ENCODE data around the gene PLA2G7. TPM values are rescaled to one million over a fixed set of nuclear protein-coding genes. Genes with fewer than 3 reads are reported as not detected.

The PLA2G7 gene
- total RNA-seq, 2 experiments from 2014 or later = not detected

GRCh38 chr6:46688966-46689335 is 46.2 kb downstream of the PLA2G7 start:
- no TSS peak for BruUV-seq (replicated peaks)
- TF ChIP-seq EZH2phosphoT487 (IDR thresholded peaks at IDR 0.05; ENCODE audit: borderline replicate concordance, low read depth, low read length) (no peak), CTCF (conservative IDR thresholded peaks at IDR 0.05; ENCODE audit: low read length) (no peak)

DNA sequence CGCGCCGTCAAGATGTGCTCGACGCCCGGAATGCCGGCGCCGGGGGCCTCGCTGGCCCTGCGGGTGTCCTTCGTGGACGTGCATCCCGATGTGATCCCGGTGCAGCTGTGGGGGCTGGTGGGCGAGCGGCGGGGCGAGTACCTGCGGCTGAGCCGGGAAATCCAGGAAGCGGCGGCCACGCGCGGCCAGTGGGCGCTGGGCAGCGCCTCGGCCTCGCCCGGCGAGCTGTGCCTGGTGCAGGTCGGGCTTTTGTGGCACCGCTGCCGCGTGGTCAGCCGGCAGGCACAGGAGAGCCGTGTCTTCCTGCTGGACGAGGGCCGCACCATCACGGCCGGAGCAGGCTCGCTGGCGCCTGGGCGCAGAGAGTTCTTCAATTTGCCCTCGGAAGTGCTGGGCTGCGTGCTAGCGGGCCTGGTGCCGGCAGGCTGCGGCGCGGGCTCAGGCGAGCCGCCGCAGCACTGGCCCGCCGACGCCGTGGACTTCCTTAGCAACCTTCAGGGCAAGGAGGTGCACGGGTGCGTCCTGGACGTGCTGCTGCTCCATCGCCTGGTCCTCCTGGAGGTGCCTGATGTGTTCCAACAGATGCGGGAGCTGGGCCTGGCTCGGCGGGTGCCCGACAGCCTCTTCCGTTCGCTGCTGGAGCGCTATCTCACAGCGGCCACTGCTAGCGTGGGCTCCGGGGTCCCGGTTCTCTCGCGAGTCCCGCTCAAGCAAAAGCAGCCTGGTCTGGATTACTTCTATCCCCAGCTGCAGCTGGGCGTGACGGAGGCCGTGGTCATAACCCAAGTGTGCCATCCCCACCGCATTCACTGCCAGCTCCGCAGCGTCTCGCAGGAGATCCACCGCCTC is 46.8 kb downstream of the PLA2G7 start:
- intact Hi-C loops (cut with micrococcal nuclease; ENCODE audit: unreplicated experiment) = no loop called here
- POLR2A ChIA-PET = no interaction called here

More at GRCh38 chr6:46688966-46689335, 46.2 kb downstream of the PLA2G7 start:
- no peak for DNase-seq (ENCODE audit: low spot score)
- Histone ChIP-seq H2AFZ (ENCODE audit: low read length) (no peak overlapping the region), H3K9me2 (ENCODE audit: insufficient read depth, low read length) (no peaks in the 10 kb centered on the region), H3K79me2 (ENCODE audit: insufficient read depth, low read depth, low read length) (no peaks in the 10 kb centered on the region), H4K20me1 (ENCODE audit: insufficient read depth, low read length) (no peaks in the 10 kb centered on the region), H3K9me3 (ENCODE audit: low read length) (no peaks in the 10 kb centered on the region), H3K36me3 (ENCODE audit: insufficient read depth, low read length) (no peaks in the 10 kb centered on the region), H3K4me1 (ENCODE audit: insufficient read depth, low read length, poor library complexity, severe bottlenecking) (no peaks in the 10 kb centered on the region), H3K27ac (ENCODE audit: low read depth, low read length, poor library complexity, severe bottlenecking) (no peak overlapping the region), H3K4me3 (ENCODE audit: low read depth, low read length, poor library complexity, severe bottlenecking) (no peak overlapping the region), H3K4me2 (ENCODE audit: low read length) (no peak overlapping the region)
- intact Hi-C loops (cut with micrococcal nuclease; ENCODE audit: unreplicated experiment) = no loop called here
- POLR2A ChIA-PET = interaction anchor here (1.0 kb wide), 1 partner anchor 24 kb away, joined by 3 read pairs; no protein-coding TSS in a partner anchor
- CTCF ChIA-PET (ENCODE audit: unreplicated experiment) = interaction anchor here (0.5 kb wide), 1 partner anchor 12 kb away, joined by 3 read pairs; no protein-coding TSS in a partner anchor

More for the DNA sequence above, 46.8 kb downstream of the PLA2G7 start:
- Histone ChIP-seq H4K20me1 (ENCODE audit: insufficient read depth, low read length) (no peaks in the 10 kb centered on the region), H3K4me1 (ENCODE audit: insufficient read depth, low read length, poor library complexity, severe bottlenecking) (no peaks in the 10 kb centered on the region), H2AFZ (ENCODE audit: low read length) (no peak overlapping the region), H3K9me2 (ENCODE audit: insufficient read depth, low read length) (no peaks in the 10 kb centered on the region), H3K4me3 (ENCODE audit: low read depth, low read length, poor library complexity, severe bottlenecking) (no peak overlapping the region), H3K79me2 (ENCODE audit: insufficient read depth, low read depth, low read length) (no peaks in the 10 kb centered on the region), H3K4me2 (ENCODE audit: low read length) (no peak overlapping the region), H3K27ac (ENCODE audit: low read depth, low read length, poor library complexity, severe bottlenecking) (no peak overlapping the region), H3K36me3 (ENCODE audit: insufficient read depth, low read length) (peaks cover 3% of the 10 kb centered on the region; the same call in 1 of the 2 replicates), H3K9me3 (ENCODE audit: low read length) (no peaks in the 10 kb centered on the region)
- no TSS peak for BruUV-seq (replicated peaks)
- TF ChIP-seq CTCF (conservative IDR thresholded peaks at IDR 0.05; ENCODE audit: low read length) = no peak
- no peak for TF ChIP-seq EZH2phosphoT487 (IDR thresholded peaks at IDR 0.05; ENCODE audit: borderline replicate concordance, low read depth, low read length)
- CTCF ChIA-PET (ENCODE audit: unreplicated experiment) = interaction anchor here (0.5 kb wide), 1 partner anchor 12 kb away, joined by 3 read pairs; no protein-coding TSS in a partner anchor
- DNase-seq (ENCODE audit: low spot score) = no peak

Measured in OCI-LY7 (cell line).